Body of pancreas (tissue), 4 donors: ENCODE measurements around the gene ACSF3.

Experiments used
- CTCF ChIP-seq, 7 experiments: fragments of 450-650 bp in 4 of 7; fragments of 200-600 bp in 3 of 7; sonication (generic) in 3 of 7; IDR thresholded peaks; one replicate each; pipeline ENCODE4 v1.5.1; 2016 to 2019; ENCODE audit warnings: antibody characterized with exemption in 7 of 7
- POLR2A ChIP-seq, 3 donors: fragments of 450-650 bp; IDR thresholded peaks; one replicate each; pipeline ENCODE4 v1.6.1; 2016; ENCODE audit warnings: antibody characterized with exemption in 3 of 3, mild to moderate bottlenecking in 2 of 3

GRCh38 chr16:89050868-89051311 is 42.8 kb upstream of the ACSF3 start:
- TF ChIP-seq CTCF (IDR thresholded peaks at IDR 0.05) (no peak), POLR2A (IDR thresholded peaks at IDR 0.05) (no peak)
